ENCODE data around the gene ZSWIM4. TPM values are rescaled to one million over a fixed set of nuclear protein-coding genes. Genes with fewer than 3 reads are reported as not detected.

The ZSWIM4 gene
- total and polyA plus RNA-seq, 2 of the 4 experiments (the other 2 are of a cell fraction), result 2.2 to 6.2 TPM

- Histone ChIP-seq H2AK5ac (ENCODE audit: low read depth, low read length) (no peak overlapping the region), H3K14ac (replicated peaks; ENCODE audit: low read depth, low read length) (no peak overlapping the region), H4K20me1 (ENCODE audit: insufficient read depth, low read length) (no peaks in the 10 kb centered on the region; the same call in 1 of the 2 replicates), H3K27me3 (ENCODE audit: control insufficient read depth, insufficient read depth, low read length) (no peaks in the 10 kb centered on the region), H3K79me1 (ENCODE audit: low read depth in 1 of 2, low read length in 2 of 2) (peaks cover 0 to 22% of the 10 kb centered on the region in 2 experiments; a peak in 3 of 4 replicates), H3K18ac (ENCODE audit: low read depth, low read length) (no peak overlapping the region), H3K9me1 (ENCODE audit: insufficient read depth, low read length) (no peaks in the 10 kb centered on the region), H3K4ac (ENCODE audit: low read depth, low read length) (no peak overlapping the region), H4K8ac (ENCODE audit: low read depth in 2 of 2, low read length in 2 of 2) (no peak overlapping the region), H3K4me1 (ENCODE audit: control insufficient read depth, insufficient read depth, low read length) (no peaks in the 10 kb centered on the region; the same call in 1 of the 2 replicates), H3K56ac (ENCODE audit: extremely low read depth, insufficient read depth, low read length) (no peak overlapping the region), H2BK120ac (ENCODE audit: low read depth, low read length) (no peak overlapping the region), H3K4me3 (ENCODE audit: insufficient read depth, low read depth, low read length) (no peak overlapping the region), H3K9ac (ENCODE audit: low read depth, low read length) (no peak overlapping the region), H2BK5ac (ENCODE audit: low read depth, low read length, poor library complexity, severe bottlenecking) (no peak overlapping the region), H3K23ac (ENCODE audit: low read depth, low read length) (no peak overlapping the region), H2BK15ac (ENCODE audit: low read depth, low read length) (no peak overlapping the region), H3K9me3 (ENCODE audit: control insufficient read depth, insufficient read depth, low read length) (no peaks in the 10 kb centered on the region), H2AFZ (replicated peaks; ENCODE audit: low read length, poor library complexity) (no peak overlapping the region), H4K91ac (ENCODE audit: insufficient read depth, low read depth, low read length) (no peak overlapping the region), H2AK9ac (replicated peaks; ENCODE audit: low read depth, low read length, poor library complexity) (peak overlapping the region; percentile 9), H4K5ac (ENCODE audit: low read depth, low read length) (no peak overlapping the region), H3K4me2 (ENCODE audit: low read depth, low read length) (no peak overlapping the region), H3K36me3 (ENCODE audit: control insufficient read depth, insufficient read depth, low read length) (peaks cover 78% of the 10 kb centered on the region), H2BK20ac (ENCODE audit: low read depth, low read length) (no peak overlapping the region), H3K27ac (ENCODE audit: insufficient read depth, low read length) (no peak overlapping the region)
- intact Hi-C loops (cut with micrococcal nuclease), result no loop called here
- ATAC-seq (ENCODE audit: low read depth) (no peak), DNase-seq (no peak)
- in situ Hi-C loops (cut with MboI; ENCODE audit: low sequenced_read_pairs), result loop anchor here (25.0 kb wide), 1 partner anchor 329 kb away; the partner anchor contains the start of genes C19orf67 and SAMD1
- POLR2A ChIA-PET (ENCODE audit: unreplicated experiment), result no interaction called here
- 99% methylated on average over 18 of the region's 24 CpGs; no CpG with 5 or more reads in 1 of the 2 experiments for WGBS, 2 experiments (ENCODE audit: extremely low coverage in 2 of 2, insufficient read length in 1 of 2)
- dilution Hi-C loops (cut with HindIII; ENCODE audit: low sequenced_read_pairs, unreplicated experiment), result no loop called here
- CTCF ChIA-PET, result no interaction called here
- TF ChIP-seq ELK1 (IDR thresholded peaks at IDR 0.05; ENCODE audit: borderline replicate concordance, low read depth, low read length) (no peak), BHLHE40 (IDR thresholded peaks at IDR 0.05; ENCODE audit: low read depth, low read length) (no peak), CTCF (conservative IDR thresholded peaks at IDR 0.05; ENCODE audit: low read depth, low read length) (no peak), CEBPB (IDR thresholded peaks at IDR 0.05; ENCODE audit: low read depth, low read length) (no peak), MAZ (IDR thresholded peaks at IDR 0.05; ENCODE audit: borderline replicate concordance, low read depth, low read length) (no peak), POLR2A (IDR thresholded peaks at IDR 0.05; ENCODE audit: low read depth, low read length) (no peak), NFE2L2 (IDR thresholded peaks at IDR 0.05; ENCODE audit: low read depth, low read length) (no peak), RAD21 (IDR thresholded peaks at IDR 0.05; ENCODE audit: low read length) (no peak), RFX5 (IDR thresholded peaks at IDR 0.05; ENCODE audit: low read depth, low read length) (no peak), SMC3 (IDR thresholded peaks at IDR 0.05; ENCODE audit: low read depth, low read length) (no peak), FOS (IDR thresholded peaks at IDR 0.05; ENCODE audit: low read depth, low read length) (no peak), USF2 (IDR thresholded peaks at IDR 0.05; ENCODE audit: low read depth, low read length) (no peak), MXI1 (IDR thresholded peaks at IDR 0.05; ENCODE audit: borderline replicate concordance, low read depth, low read length) (no peak), CHD1 (IDR thresholded peaks at IDR 0.05; ENCODE audit: low read depth, low read length) (no peak), RCOR1 (IDR thresholded peaks at IDR 0.05; ENCODE audit: insufficient replicate concordance, low read length) (no peak), MAFK (IDR thresholded peaks at IDR 0.05; ENCODE audit: low read depth, low read length) (no peak)
- no TSS peak for BruUV-seq (replicated peaks)
Measured at GRCh38 chr19:13758795-13759194, 36.4 kb upstream of the ZSWIM4 start.
